NB4 (cell line): ENCODE measurements around the gene BFSP1.

Experiments used
- CTCF ChIP-seq: IDR thresholded peaks from one replicate; pipeline ENCODE4 v1.5.1; 2012; ENCODE audit warnings: low read depth, low read length
- MYC ChIP-seq: IDR thresholded peaks from 2 replicates; pipeline ENCODE4 v1.6.1; 2011; ENCODE audit warnings: low read depth, low read length
- POLR2A ChIP-seq: IDR thresholded peaks from 2 replicates; pipeline ENCODE4 v1.6.1; 2011; ENCODE audit warnings: mild to moderate bottlenecking; ENCODE audit not compliant: insufficient read length; ENCODE audit errors: extremely low read depth
- TF ChIP-seq, protein P1 (sequence below): IDR thresholded peaks from 2 replicates; pipeline ENCODE4 v1.6.1; 2011; ENCODE audit warnings: low read depth, low read length

GRCh38 chr20:17488916-17489600 is 42.1 kb downstream of the BFSP1 start:
- TF ChIP-seq CTCF (no peak), POLR2A (no peak), MYC (no peak)
- TF ChIP-seq, protein P1, sequence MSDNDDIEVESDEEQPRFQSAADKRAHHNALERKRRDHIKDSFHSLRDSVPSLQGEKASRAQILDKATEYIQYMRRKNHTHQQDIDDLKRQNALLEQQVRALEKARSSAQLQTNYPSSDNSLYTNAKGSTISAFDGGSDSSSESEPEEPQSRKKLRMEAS, result no peak
